GM20431 (cell line): Measurements from ENCODE around the gene TTC34.
"Not testable (repeated sequence)": the region's sequence is repeated elsewhere in the genome, so short reads cannot be mapped to it uniquely, and the experiment has no call there.

Source experiments
- in situ Hi-C: fragments of 300-500 bp; cut with MseI, MboI; formaldehyde crosslinking; loops from one replicate; pipeline ENCODE4 v1.15.0; 2020; ENCODE audit warnings: low sequenced_read_pairs; ENCODE audit not compliant: unreplicated experiment

Gene TTC34

DNA sequence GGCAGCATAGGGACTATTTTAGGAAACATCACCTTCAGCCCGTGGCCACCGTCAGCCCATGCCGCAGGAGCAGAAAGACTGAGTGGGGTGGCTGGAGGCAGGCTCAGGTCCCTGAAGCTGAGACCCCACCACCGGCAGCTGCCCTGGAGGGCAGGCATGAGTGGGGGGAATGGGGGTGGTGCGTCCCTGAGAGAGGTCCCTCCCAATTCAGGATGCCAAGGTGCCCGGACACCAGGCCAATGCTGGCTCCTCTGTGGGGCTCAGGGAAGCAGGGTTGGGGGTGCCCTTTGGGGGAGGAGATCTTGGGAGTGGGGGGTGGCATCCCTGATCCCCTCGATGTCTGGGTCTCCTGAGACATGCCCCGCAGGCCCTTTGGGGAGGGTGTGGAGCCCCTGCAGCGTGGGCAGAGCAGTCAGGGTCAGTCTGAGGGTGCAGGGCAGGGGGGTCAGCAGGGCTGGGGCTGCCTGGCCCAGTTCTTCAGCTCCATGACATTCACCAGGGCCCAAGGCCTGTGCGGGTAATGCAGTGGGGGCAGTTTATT lies 998 bp upstream of the TTC34 start:
- in situ Hi-C loops, result no loop called here

DNA sequence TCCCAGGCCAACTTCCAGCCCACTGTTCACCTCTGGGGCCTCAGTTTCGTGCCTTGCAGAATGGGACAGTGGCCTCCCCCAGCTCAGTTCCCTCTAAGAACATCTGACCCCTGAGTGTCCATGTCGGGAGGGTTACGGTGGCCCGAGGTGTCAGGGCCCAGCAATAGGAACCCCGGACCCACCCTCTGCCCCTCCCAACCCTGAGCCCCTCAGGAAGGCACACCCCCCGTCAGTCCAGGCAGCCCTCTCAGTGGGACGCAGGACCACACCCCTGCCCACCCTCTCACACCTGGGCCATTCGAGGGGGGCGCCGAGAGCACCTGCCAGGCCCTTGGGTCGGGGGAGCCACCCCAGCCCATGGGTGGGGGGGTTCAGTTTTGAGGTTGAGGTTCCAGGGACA lies 447 bp downstream of the TTC34 start:
- in situ Hi-C loops, result no loop called here

DNA sequence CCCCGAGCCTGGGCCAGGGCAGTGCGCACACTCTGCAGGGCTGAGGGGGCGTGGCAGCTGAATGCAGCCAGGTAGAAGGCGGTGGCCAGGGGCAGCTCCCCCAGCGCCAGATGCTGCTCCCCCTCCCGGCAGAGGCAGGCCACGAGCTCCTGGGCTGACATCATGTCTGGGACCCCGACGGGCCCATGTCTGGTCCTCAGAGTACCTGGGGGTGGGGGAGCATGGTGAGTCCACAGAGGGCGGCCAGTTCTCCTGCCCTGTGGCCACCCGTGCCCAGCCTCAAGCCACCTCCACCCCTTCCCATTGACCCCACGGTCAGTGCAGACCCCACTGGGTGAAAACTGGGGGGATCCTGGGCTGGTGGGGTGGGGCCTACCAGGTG lies 838 bp downstream of the TTC34 start:
- in situ Hi-C loops, result no loop called here

DNA sequence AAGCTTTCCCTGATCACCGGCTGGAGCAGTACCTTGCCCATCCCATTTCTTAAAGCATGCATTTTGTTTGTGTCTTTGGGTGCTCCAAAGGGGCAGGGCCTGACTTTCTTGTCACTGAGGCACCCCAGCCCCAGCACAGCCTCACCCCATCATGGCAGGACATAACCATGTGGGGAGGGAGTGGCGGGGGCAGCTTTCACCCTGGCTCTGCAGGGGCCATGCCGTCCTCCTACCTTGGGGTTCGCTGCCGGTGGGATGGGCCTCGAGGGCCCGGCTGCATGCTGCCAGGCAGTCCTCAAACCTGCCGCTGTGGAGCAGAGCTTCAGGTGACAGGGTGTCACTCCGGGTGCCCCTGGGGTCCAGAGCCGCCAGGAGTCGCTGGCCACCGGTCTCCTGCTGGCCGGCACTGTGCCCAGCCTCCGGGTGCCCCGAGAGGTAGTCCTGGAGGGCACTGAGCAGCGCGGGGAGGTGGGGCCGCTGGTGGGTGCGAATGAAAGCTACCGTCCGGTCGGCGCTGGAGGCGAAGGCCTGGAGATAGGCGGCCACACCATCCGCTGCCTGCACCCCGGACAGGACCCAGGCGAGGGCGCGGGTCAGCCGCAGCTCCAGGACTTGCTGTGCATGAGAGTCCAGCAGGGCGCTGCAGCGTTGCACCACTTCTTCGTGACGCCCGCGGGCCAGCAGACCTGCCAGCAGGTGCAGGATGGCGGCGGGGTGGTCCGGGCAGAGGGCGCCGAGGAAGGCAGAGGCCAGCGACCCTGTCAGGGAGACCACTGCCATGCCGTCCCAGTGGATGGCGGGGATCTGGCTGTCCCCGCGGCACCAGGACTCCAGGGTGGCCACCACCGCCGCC lies 1.5 kb downstream of the TTC34 start:
- in situ Hi-C loops, result no loop called here

DNA sequence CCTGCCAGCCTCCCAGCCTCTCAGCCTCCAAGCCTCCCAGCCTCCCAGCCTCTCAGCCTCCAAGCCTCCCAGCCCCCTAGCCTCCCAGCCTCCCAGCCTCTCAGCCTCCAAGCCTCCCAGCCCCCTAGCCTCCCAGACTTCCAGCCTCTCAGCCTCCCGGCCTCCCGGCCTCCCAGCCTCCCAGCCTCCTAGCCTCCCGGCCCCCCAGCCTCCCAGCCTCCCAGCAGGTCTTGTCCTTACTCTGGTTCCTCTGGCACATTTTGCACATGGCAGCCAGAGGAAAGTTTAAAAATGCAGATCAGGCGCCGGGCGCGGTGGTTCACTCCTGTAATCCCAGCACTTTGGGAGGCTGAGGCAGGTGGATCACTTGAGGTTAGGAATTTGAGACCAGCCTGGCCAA lies 2.5 kb downstream of the TTC34 start:
- in situ Hi-C loops, result not testable (repeated sequence)

DNA sequence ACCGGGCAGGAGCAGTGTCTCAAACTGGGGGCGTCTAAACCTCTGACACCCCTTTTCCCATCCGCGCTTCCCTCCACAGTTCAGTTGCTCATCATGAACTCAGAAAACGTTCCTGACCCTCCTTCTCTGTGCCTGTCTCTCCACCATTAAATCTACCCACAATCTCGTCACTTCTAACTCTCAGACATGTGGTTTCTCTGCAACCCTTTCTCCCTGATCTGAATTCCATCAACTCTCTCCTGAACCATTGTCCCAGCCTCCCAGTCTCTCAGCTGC lies 3.8 kb downstream of the TTC34 start:
- in situ Hi-C loops, result no loop called here

DNA sequence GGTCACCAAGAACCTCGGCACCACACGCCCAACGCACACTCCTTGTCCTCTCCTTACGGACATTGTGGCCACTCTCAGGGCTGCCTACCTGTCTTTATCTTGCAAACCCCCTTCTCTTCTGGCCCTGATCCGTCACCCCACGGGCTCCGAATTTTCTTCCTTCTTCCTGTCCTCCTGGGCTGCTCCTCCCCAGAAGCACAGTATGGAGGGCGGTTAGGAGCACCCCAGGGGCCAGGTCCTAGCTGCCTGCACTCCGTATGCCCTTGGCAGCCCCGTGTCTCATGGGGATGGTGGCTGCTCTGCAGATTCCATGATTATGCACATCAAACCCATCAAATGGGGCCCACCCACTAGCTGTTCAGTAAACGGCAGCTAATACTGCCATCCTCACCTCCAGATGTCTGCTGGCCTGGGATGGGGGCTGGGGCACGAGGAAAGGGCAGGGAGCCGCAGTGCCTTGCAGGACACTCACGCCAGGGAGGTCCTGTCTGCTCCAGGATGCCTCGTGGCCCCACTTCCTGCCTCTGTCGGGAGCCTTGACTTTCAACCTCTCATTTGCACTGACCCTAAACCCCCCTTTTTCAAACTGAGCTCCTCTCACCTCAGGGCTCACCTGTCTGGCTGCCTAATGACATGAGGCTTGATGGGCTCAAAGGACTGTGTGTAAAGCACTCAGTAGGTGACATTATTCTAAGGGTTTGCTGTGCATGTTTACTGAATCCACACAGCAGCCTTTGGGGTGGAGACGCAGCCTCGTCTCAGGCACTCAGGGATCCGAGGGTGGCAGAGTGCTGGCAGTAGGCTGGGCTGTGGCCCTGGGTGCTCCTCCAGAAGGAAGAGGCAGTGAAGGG lies 4.4 kb downstream of the TTC34 start:
- in situ Hi-C loops, result no loop called here

DNA sequence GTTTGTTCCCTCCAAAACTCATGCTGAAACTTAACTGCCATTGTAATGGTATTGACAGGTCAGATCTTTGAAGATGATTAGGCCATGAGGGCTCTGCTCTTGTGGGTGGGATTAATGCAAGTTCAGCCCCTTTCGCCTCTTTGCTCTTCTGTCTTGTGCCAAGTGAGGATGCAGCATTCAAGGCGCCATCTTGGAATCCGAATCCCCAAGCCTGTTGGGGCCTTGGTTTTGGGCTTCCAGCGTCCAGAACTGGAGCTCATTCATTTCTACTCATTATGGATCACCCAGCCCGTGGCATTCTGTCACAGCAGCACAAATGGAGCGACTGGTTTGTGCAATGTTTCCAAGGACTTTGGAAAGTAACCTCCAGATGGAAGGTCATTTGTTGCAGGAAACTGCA lies 5.6 kb downstream of the TTC34 start:
- in situ Hi-C loops, result no loop called here

DNA sequence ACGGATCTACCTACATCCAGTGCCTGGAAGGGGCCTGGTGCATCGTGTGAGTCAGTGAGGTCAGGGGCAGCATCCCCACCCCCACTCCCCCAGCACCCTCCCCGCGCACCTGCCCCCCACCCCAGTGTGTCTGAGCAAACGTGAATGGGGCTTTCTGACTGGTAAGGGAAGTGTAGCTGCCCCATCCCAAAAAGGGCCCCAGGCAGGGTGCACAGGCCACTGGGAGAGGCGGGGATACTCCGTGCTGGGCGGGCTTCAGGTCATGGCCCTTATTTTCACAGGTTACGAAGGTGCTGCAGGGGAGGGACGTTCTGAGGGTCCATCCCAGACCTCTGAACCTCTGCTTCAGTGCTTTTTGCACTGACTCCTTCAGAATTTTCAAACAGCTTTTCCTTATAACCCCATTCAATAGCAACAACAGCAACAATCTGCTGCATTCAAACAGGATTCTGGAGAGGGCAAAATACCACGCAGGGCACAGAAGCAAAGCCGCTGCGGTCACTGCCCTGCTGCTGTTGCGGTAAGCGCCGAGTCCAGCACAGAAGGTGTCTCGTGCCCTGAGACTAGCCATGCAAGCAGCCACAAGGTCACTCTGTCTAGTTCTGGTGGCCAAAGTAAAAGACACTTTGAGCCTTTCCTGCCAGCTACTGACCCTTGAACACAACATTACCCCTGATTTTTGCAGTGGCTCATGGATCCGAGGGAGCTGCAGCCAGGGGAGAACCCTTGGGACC lies 10.3 kb downstream of the TTC34 start:
- in situ Hi-C loops, result no loop called here

DNA sequence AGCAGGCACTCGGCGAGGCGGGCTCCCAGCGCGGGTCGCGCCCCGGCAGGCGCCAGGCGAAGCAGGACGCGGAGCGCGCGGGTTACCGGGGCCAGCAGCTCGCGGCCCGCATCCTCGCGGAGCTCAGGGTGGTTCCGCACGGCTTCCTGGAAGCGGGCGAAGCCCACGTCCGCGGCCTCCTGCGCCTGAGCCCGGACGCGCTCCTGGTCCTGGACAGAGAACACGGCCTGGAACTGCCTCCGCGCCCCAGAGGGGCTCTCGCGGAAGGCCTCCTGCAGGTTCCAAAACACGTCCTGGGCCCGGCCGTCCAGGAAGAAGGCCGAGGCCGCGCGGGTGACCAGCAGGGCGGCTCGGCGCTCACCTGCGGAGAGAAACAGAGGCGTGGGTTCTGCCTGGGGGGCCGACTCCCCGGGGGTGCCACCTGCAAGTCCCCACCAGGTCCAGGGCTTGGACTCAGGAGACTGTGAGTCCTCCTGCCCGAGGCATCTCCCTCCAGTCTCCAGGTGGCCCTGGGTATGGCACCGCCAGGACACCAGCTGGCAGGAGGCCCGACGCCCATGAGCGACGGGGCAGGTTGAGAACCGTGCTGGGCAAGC lies 11.4 kb downstream of the TTC34 start:
- in situ Hi-C loops, result no loop called here

DNA sequence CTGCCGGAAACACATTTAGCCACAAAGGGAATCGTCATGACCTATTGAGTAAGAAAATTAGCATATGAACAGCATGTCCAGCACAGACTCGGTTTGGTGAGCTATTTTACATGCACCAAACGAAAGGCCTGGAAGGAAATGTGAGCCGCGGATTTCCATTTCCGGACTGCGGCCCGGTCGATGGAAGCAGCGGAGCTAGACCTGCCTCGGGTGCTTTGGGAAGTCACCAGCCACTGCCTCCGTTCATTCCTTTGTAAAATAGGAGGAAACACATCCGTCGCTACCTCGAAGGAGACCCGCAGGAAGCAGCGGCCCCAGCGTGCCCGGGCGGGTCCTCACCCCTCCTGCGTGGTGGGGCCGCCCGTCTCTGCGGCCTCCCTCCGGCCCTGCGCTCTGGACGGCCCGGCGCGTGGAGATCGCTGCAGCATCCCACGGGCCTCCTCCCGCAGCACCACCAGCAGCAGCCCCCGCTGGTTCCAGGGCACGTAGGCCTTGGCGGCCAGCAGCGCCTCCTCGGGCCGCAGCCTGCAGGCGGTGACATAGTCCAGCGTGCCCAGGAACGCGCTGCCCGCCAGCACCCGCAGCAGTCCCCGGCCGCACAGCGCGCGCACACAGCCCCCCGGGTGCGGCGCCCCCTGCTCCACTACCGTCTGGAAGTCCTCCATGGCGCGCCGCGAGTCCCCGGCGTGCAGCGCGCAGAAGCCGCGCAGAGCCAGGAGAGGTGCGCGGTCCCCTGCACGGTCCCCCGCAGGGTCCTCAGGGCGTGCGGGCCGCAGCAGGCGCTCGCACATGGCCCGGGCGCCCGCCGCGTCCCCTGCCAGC lies 12.1 kb downstream of the TTC34 start:
- in situ Hi-C loops, result no loop called here

DNA sequence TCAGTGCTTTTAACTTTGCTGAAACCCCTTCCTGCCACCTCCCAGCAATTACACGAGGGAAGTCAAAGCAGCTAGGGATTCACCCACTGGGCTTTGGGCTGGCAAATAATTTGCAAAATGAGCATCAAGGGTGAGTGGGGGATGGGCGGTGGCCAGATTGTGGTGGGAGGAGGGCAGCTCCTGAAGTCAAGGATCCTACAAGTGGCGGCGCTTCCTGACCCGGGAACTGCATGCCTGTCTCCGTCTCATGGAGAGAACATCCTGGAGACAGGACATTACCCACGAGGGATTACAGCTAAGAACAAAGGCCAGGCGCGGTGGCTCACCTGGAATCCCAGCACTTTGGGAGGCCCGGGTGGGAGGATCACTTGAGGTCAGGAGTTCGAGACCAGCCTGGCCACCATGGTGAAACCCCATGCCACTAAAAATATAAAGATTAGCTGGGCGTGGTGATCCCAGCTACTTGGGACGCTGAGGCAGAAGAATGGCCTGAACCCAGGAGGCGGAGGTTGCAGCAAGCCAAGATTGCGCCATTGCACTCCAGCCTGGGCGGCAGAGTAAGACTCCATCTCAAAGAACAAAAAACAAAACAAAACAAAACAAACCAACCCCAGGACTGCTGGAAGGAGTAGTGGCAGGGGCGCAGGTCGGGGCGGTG lies 12.9 kb downstream of the TTC34 start:
- in situ Hi-C loops, result no loop called here

DNA sequence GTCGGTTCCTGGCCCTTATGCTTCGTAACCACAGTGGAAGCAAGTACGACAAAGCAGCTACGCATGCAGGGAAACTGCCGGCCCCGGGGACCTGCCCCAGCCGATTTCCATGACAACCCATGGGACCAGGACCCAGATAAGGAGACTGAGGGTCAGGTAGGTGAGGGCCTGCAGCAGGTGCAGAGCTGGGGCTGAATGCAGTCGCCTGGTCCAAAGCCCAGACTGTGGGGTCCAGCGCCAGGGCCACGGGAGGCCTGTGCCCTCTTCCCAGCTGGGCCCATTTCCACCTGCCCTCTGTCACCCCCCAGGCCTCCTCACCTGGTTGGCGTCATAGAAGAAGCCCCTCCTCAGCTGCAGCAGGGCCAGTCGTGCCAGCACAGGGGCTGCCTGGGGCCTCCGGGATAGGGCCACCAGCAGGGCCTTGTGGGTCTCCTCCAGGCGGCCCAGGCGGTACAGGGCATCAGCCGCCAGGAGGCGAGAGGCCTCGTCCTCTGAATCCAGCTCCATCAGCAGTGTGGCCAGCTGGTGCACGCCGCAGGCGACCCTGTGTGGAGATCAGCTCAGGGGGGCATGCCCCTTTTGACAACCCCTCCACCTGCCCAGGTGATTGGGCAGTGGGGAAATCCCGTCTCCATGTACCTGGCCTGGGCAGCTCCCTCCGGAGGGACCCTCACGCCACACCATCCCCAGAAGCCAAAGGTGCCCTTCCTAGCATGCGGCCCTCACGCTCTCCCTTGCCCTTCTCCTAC lies 14.2 kb downstream of the TTC34 start:
- in situ Hi-C loops, result no loop called here

DNA sequence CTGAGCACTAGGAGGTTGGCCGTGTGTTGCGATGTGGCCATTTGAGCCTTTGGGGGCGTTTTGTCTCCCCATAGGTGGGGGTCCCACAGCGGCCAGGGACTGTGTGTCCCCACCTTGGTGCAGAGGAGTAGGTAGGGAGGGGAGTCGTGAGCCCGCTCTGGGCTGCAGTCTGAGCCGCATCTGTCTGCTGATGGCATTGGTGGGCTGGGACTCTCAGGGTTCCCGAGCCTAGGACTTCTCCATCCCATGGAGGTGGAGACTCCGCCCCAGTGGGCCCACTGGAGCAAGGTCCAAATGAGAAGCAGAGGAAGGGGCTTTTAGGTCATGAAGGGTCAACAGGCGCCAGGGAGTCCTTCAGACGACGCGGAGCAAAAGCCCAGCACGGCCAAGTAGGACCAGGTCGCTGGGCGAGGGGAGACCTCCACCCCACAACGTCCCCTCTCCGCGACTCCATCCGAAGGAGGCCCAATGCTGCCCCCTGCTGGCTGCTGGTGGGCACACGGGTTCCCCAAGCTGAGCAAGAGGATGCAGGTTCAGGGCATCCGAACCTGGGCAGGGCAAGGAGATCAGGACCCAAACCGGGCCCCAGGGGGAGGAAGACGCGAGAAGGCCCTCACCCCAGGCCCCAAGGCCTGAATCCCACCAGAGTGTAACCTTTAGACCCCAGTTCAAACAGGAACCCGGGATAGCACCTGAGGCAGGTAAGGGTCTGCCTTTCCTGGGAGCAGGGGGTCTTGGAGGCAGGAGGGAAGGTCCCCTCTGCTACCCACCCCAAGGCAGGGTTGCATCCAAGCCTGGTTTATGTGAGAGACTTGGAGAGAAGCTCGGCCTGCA lies 14.9 kb downstream of the TTC34 start:
- in situ Hi-C loops, result no loop called here

DNA sequence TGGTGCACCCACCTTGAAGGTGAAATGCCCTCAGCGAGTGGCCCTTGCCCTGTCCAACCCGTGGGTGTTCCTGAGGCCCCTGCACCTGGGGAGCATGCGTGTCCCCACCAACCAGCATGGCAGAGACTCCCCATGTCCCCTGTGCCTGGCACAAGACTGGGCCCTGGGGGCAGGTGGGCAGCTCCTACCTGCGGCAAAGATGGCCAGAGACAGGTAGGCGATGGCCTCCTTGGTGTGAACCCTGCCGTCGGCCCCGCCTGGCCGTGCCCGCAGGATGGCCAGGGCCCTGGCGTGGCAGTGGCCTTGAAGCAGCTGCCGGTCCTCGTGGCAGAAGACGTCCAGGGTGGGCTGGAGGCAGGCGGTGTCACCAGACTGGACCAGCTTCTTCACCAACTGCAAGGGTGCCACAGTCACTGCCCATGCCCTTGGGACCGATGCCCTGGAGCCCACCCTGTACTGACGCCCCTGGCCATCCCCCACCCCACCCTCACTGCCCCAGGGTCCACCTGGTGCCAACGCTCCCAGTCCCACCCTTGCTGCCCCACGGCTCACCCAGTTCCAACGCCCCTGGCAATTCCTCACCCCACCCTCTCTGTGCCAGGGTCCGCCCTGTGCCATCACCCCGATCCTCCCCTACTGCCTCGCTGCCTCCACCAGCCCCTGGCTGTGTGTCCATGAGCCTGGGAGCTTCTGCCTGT lies 15.7 kb downstream of the TTC34 start:
- in situ Hi-C loops, result no loop called here

DNA sequence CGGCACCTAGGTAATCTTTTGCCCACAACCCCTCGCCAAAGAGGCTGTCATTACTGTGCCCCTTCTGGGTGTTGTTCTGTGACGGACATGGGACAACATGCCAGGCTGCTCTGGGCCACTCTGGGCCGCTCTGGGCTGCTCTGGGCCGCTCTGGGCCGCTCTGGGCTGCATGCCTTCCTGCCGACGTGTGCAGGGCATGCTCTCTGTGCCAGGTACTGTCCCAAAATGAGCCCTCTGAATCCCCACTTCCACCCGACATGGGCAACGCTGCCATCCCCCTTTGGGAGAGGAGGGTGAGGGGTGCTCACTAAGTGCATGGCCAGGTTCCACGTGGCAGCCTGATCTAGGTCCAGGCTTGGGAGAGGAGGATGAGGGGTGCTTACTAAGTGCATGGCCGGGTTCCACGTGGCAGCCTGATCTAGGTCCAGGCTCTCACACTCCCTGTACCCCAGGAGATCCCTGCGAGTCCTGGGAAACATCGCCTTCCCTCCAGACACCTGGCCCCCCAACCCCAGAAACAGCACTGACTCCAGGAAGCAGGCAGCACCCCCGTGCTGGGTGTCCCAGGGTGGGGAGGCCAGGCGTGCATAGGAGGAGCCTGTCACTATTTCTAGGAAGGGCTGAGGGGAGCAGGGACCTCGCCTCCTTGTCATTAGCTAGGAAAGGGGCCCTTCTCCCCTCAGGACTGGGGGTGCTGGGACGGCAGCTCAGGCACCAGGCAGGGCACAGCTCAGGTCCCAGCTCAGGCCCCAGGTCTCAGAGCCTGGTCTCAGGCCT lies 16.5 kb downstream of the TTC34 start:
- in situ Hi-C loops, result no loop called here
